Epithelial cell of alveolus of lung (primary cell): ENCODE data around the gene IL32. TPM values are rescaled to one million over a fixed set of nuclear protein-coding genes. Genes with fewer than 3 reads are reported as not detected.

Source experiments
- total RNA-seq: library from RNA; depleted of rRNA; stranded (reverse); fragments of >200 nt; gene quantifications from 2 replicates; pipeline ENCODE4 v1.2.1, GENCODE V29; 2015

Gene IL32
- total RNA-seq: 5.3 and 123 TPM in 2 replicates

GRCh38 chr16:3065069-3065741 is at the start of gene IL32:
Gene IL32 (plus strand): TSS chr16:3065640. CDS start chr16:3065812, 172 bp downstream.

GRCh38 chr16:3017794-3018506 is 47.5 kb upstream of the IL32 start, which contains the start of gene CLDN6:
Gene CLDN6 (minus strand): TSS chr16:3018183. CDS start chr16:3016021, 2,162 bp downstream.

GRCh38 chr16:3020247-3020603 is 45.2 kb upstream of the IL32 start, which contains the start of gene TNFRSF12A:
Gene TNFRSF12A (plus strand): TSS chr16:3020368. CDS start chr16:3020398, 30 bp downstream.

GRCh38 chr16:3023669-3024478 is 41.6 kb upstream of the IL32 start, which contains the start of the genes HCFC1R1 and THOC6:
Gene HCFC1R1 (minus strand): TSS chr16:3023942. CDS start chr16:3023941, 1 bp downstream.
Gene THOC6 (plus strand): TSS chr16:3024035. CDS start chr16:3024327, 292 bp downstream.

GRCh38 chr16:3036726-3037315 is 28.6 kb upstream of the IL32 start, which contains the start of gene BICDL2:
Gene BICDL2 (minus strand): TSS chr16:3036944. CDS start chr16:3035496, 1,448 bp downstream.

GRCh38 chr16:3045758-3046640 is 19.4 kb upstream of the IL32 start, which contains the start of gene MMP25:
Gene MMP25 (plus strand): TSS chr16:3046561. CDS start chr16:3046918, 357 bp downstream.

GRCh38 chr16:3098459-3099394 is 33.3 kb downstream of the IL32 start, which contains the start of gene ZSCAN10:
Gene ZSCAN10 (minus strand): TSS chr16:3099294. CDS start chr16:3092937, 6,357 bp downstream.

GRCh38 chr16:3112058-3112880 is 46.8 kb downstream of the IL32 start, which contains the start of gene ZNF205:
Gene ZNF205 (plus strand): TSS chr16:3112586. CDS start chr16:3113431, 845 bp downstream.

Other genes starting within 250 kb of the IL32 start
- 2.2 TPM in 1 of 2 replicates, not detected in the other for gene PRSS21, start 248.4 kb upstream of the IL32 start, total RNA-seq
- 1.4 TPM in 1 of 2 replicates, not detected in the other for gene ZG16B, start 235.3 kb upstream of the IL32 start, total RNA-seq
- gene PRSS22, start 207.5 kb upstream of the IL32 start, total RNA-seq: 0.40 and 4.3 TPM in 2 replicates
- 76.9 and 147 TPM in 2 replicates for gene FLYWCH2, start 182.4 kb upstream of the IL32 start, total RNA-seq
- gene FLYWCH1, start 153.7 kb upstream of the IL32 start, total RNA-seq: 34.7 and 50.4 TPM in 2 replicates
- 1.2 TPM in 1 of 2 replicates, not detected in the other for gene KREMEN2, start 101.4 kb upstream of the IL32 start, total RNA-seq
- 6.7 and 13.7 TPM in 2 replicates for gene PAQR4, start 96.3 kb upstream of the IL32 start, total RNA-seq
- 12.6 and 30.1 TPM in 2 replicates for gene PKMYT1, start 85.2 kb upstream of the IL32 start, total RNA-seq
- 0.39 TPM in 1 of 2 replicates, not detected in the other for gene CLDN9, start 52.7 kb upstream of the IL32 start, total RNA-seq
- 2.6 and 23.9 TPM in 2 replicates for gene CLDN6, start 47.5 kb upstream of the IL32 start, total RNA-seq
- gene TNFRSF12A, start 45.3 kb upstream of the IL32 start, total RNA-seq: 24.8 and 323 TPM in 2 replicates
- 56.6 and 61.4 TPM in 2 replicates for gene HCFC1R1, start 41.7 kb upstream of the IL32 start, total RNA-seq
- gene THOC6, start 41.6 kb upstream of the IL32 start, total RNA-seq: 18.5 and 33.4 TPM in 2 replicates
- gene BICDL2, start 28.7 kb upstream of the IL32 start, total RNA-seq: 1.9 TPM in 1 of 2 replicates, not detected in the other
- 0.13 TPM in 1 of 2 replicates, not detected in the other for gene MMP25, start 19.1 kb upstream of the IL32 start, total RNA-seq
- not detected in 2 replicates for gene ZSCAN10, start 33.7 kb downstream of the IL32 start, total RNA-seq
- 9.6 and 18.7 TPM in 2 replicates for gene ZNF205, start 46.9 kb downstream of the IL32 start, total RNA-seq
- 7.2 and 12.7 TPM in 2 replicates for gene ZNF213, start 69.4 kb downstream of the IL32 start, total RNA-seq
- gene OR1F1, start 122.6 kb downstream of the IL32 start, total RNA-seq: not detected in 2 replicates
- 4.4 and 12.1 TPM in 2 replicates for gene ZNF200, start 169.5 kb downstream of the IL32 start, total RNA-seq
- not detected in 2 replicates for gene MEFV, start 191.0 kb downstream of the IL32 start, total RNA-seq
- gene ZNF263, start 217.9 kb downstream of the IL32 start, total RNA-seq: 34.6 and 49.3 TPM in 2 replicates
- gene TIGD7, start 239.8 kb downstream of the IL32 start, total RNA-seq: 2.5 and 8.1 TPM in 2 replicates
- 8.1 and 26.1 TPM in 2 replicates for gene ZNF75A, start 239.9 kb downstream of the IL32 start, total RNA-seq